ENCODE results near the gene ULBP3. TPM values are rescaled to one million over a fixed set of nuclear protein-coding genes. Genes with fewer than 3 reads are reported as not detected.
"Not testable (repeated sequence)": the region's sequence is repeated elsewhere in the genome, so short reads cannot be mapped to it uniquely, and the experiment has no call there.

ULBP3 gene
- total RNA-seq, 3 donors from 2014 or later, result 0.64 to 2.0 (median 0.73) TPM

DNA sequence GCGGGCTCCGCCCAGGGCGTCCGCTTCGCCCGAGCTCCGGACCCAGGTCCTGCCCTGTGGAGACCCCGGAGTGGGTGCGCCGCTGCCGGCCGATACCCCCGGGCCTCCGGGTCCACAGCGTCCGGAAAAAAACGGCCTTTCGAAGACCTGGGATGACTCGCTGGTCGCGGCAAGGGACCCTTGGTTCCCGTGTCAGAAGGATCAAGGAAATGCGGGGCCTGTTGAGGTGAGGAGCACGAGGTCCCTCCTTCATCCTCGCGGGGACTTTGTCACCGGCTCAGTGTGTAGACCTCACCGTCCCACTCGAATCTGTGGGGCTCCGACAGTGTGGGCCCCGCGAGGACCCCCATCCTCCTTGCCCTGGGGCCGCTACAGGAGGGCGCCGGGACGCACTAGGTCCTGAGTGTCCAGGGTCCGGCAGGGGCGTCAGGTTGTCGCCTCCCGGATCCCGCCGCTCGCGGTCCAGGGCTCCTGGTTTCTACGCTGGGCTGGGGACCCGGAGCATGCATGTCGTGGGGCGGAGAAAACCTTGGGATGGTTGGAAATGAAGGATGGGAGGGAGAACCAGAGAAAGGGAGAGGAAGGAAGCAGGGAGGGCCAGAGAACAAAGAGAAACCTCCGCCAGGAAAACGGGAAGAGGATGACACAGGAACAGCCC is 54.2 kb downstream of the ULBP3 start:
- H3K4me3 ChIP-seq, result peak overlapping the region in 1 of 3 donors; percentile 46
- H3K36me3 ChIP-seq; H3K4me1 ChIP-seq; H3K9me3 ChIP-seq; H3K27ac ChIP-seq; intact Hi-C loops (cut with DNase I; ENCODE audit: low total_unique reads); DNase-seq (ENCODE audit: low spot score in 2 of 2): not testable (repeated sequence)
- H3K27me3 ChIP-seq, result peaks cover 0 to 65% of the 10 kb centered on the region in 2 donors

DNA sequence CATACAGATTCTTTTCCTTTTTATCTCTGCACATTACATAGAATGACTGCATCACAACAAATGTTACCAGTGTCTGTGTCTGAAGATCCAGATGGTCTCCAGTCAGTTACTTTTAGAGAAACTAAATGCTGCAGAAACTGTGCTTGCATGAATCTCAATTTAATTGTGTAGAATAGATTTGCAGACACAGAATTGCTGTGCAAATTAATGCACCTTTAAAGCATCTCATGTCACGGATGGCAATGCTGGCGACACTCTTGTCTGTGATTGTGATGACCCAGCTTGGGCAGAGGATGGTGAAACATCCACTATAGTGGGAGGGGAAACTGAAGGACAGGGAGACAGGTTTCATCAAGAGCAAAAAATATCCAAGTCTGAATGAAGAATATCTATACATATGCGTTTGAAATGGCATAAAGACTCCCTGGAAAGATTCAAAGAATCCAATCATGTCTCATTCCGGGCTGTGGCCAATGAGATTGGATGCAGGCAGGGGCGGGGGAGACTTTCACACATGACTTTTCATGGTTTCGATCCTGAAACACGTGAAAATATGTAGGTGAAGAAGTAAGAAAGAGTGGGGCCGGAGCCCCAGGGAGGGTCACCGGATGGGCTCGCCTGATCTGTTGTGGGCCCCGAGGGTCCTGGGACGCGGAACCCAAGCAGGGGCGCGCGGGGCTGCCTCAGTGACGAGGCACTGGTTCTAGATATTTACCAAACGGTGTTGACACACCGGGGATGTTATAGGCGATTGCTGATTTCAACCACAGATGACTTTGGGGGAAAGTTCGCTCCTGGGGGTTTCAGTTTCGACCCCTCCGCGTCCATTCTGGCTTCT is 54.9 kb downstream of the ULBP3 start:
- intact Hi-C loops (cut with DNase I; ENCODE audit: low total_unique reads), result not testable (repeated sequence)

DNA sequence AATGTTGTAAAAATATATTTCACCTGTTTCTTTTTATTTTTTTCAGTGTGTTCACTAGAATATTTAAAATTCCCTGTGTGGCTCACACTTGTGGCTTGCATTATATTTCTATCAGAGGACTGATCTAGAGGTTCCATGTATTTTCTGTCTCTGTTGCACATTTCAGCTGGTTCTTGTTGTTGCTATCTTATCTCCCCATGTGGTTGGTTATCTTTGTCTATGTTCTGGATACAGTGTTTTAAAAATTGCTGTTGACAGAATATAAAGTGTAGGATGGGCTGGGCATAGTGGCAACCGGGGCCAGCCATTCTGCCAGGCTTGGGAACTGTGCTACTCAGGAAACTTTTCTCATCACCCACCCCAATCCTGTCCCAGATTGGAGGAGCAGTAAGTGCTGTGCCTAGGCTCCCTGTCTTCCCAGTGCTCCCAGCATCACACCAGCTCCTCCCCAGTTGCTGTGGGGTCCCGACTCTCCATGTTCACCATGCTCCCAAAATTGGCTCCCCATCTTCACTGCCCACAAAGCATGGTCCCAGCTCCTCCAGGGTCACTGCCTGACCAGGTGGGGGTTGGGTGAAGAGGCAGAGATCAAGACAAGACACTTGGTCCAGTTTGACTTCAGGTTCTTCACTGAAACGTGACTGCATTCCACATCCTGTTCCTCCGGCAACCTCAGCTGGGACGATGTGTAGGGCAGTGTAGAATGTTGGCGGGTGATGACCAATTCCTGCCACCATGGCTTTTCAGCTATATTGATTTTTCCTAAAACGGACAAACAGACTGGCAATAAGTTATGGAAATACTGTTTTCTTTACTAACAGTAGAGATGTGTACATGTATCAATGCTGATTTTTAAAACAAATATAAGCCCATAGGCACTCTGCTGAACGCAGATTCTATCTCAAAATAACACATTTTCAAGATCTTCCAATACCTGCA is 55.8 kb downstream of the ULBP3 start:
- H3K36me3 ChIP-seq; H3K4me1 ChIP-seq; H3K4me3 ChIP-seq; intact Hi-C loops (cut with DNase I; ENCODE audit: low total_unique reads); H3K27ac ChIP-seq; DNase-seq (ENCODE audit: low spot score in 2 of 2); H3K9me3 ChIP-seq: not testable (repeated sequence)
- peaks cover 0 to 63% of the 10 kb centered on the region in 2 donors for H3K27me3 ChIP-seq

More for the DNA sequence above, 54.9 kb downstream of the ULBP3 start:
- not testable (repeated sequence) for H3K27ac ChIP-seq; H3K4me1 ChIP-seq; H3K36me3 ChIP-seq; DNase-seq (ENCODE audit: low spot score in 2 of 2); H3K9me3 ChIP-seq
- Histone ChIP-seq H3K27me3 (peaks cover 0 to 64% of the 10 kb centered on the region in 2 donors), H3K4me3 (peak overlapping the region in 1 of 3 donors; percentile 46)

Other genes starting within 250 kb of the ULBP3 start
- gene LRP11, start 204.8 kb downstream of the ULBP3 start, total RNA-seq, result 10 to 100 TPM; 30.6 to 44.9 (median 35.8) TPM
- gene RAET1E, start 171.0 kb downstream of the ULBP3 start, total RNA-seq, result 1 to 10 TPM in 1 of 3 donors, not detected in 2; 2.0 TPM
- gene RAET1G, start 146.0 kb downstream of the ULBP3 start, total RNA-seq, result 1 to 10 TPM in 1 of 3 donors, not detected in 2; 2.2 TPM
- 1 to 10 TPM in 1 of 3 donors, under 1 TPM in 1, not detected in 1; 0.88 to 1.3 TPM for gene ULBP2, start 127.1 kb downstream of the ULBP3 start, total RNA-seq
- under 1 TPM in 2 of 3 donors, not detected in 1; under 0.01 to 0.29 TPM for gene ULBP1, start 105.2 kb downstream of the ULBP3 start, total RNA-seq
- not detected for gene RAET1L, start 43.6 kb downstream of the ULBP3 start, total RNA-seq
- 1 to 10 TPM in 2 of 3 donors, not detected in 1; 3.3 to 5.6 TPM for gene PPP1R14C, start 73.9 kb upstream of the ULBP3 start, total RNA-seq